Measurements from ENCODE around the gene RBM20.

GRCh38 chr10:110694820-110695538 lies 50.8 kb downstream of the RBM20 start:
- TF ChIP-seq YY1 (IDR thresholded peaks at IDR 0.05; ENCODE audit: insufficient read depth, insufficient read length) (no peak), ZNF274 (IDR thresholded peaks at IDR 0.05; ENCODE audit: low read depth, low read length) (no peak)

Data from NT2/D1 (cell line).